HL-60 (cell line): ENCODE data around the gene IDH3A.

Experiments
- CTCF ChIP-seq: IDR thresholded peaks from one replicate; pipeline ENCODE4 v1.5.1; 2011; ENCODE audit warnings: low read length, control low read depth, inconsistent platforms; ENCODE audit not compliant: insufficient read depth
- GABPA ChIP-seq: IDR thresholded peaks from 2 replicates; pipeline ENCODE4 v1.6.1; 2012; ENCODE audit warnings: low read depth
- POLR2AphosphoS5 ChIP-seq: IDR thresholded peaks from 2 replicates; pipeline ENCODE4 v1.6.1; 2012; ENCODE audit warnings: low read depth
- TF ChIP-seq, protein P1 (sequence below): IDR thresholded peaks from 2 replicates; pipeline ENCODE4 v1.6.1; 2012; ENCODE audit warnings: low read depth; ENCODE audit not compliant: insufficient replicate concordance

- TF ChIP-seq CTCF (no peak), POLR2AphosphoS5 (no peak), GABPA (no peak)
- TF ChIP-seq, protein P1, sequence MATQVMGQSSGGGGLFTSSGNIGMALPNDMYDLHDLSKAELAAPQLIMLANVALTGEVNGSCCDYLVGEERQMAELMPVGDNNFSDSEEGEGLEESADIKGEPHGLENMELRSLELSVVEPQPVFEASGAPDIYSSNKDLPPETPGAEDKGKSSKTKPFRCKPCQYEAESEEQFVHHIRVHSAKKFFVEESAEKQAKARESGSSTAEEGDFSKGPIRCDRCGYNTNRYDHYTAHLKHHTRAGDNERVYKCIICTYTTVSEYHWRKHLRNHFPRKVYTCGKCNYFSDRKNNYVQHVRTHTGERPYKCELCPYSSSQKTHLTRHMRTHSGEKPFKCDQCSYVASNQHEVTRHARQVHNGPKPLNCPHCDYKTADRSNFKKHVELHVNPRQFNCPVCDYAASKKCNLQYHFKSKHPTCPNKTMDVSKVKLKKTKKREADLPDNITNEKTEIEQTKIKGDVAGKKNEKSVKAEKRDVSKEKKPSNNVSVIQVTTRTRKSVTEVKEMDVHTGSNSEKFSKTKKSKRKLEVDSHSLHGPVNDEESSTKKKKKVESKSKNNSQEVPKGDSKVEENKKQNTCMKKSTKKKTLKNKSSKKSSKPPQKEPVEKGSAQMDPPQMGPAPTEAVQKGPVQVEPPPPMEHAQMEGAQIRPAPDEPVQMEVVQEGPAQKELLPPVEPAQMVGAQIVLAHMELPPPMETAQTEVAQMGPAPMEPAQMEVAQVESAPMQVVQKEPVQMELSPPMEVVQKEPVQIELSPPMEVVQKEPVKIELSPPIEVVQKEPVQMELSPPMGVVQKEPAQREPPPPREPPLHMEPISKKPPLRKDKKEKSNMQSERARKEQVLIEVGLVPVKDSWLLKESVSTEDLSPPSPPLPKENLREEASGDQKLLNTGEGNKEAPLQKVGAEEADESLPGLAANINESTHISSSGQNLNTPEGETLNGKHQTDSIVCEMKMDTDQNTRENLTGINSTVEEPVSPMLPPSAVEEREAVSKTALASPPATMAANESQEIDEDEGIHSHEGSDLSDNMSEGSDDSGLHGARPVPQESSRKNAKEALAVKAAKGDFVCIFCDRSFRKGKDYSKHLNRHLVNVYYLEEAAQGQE: no peak
These were observed 37.4 kb upstream of the IDH3A start for GRCh38 chr15:78111788-78112187.
